ENCODE measurements around the gene TSPAN18.

Gene TSPAN18

GRCh38 chr11:44942029-44942955, 215.5 kb downstream of the TSPAN18 start:
- no peak for DNase-seq (ENCODE audit: low read depth in 2 of 2)

- DNase-seq (ENCODE audit: low read depth in 2 of 2): no peak
Measured at GRCh38 chr11:44943118-44943517, 216.4 kb downstream of the TSPAN18 start.

- no peak for DNase-seq (ENCODE audit: low read depth in 2 of 2)
Measured at GRCh38 chr11:44943696-44944095, 216.9 kb downstream of the TSPAN18 start.

GRCh38 chr11:44944181-44944852, 217.6 kb downstream of the TSPAN18 start:
- no peak for DNase-seq (ENCODE audit: low read depth in 2 of 2)

- DNase-seq (ENCODE audit: low read depth in 2 of 2): no peak
Measured at GRCh38 chr11:44944853-44945235, 218.1 kb downstream of the TSPAN18 start.

- DNase-seq (ENCODE audit: low read depth in 2 of 2): no peak
Measured at GRCh38 chr11:44945666-44946065, 218.9 kb downstream of the TSPAN18 start.

- DNase-seq (ENCODE audit: low read depth in 2 of 2): no peak
Measured at GRCh38 chr11:44946263-44946662, 219.5 kb downstream of the TSPAN18 start.

GRCh38 chr11:44947114-44947513, 220.4 kb downstream of the TSPAN18 start:
- no peak for DNase-seq (ENCODE audit: low read depth in 2 of 2)

GRCh38 chr11:44948155-44948554, 221.4 kb downstream of the TSPAN18 start:
- DNase-seq (ENCODE audit: low read depth in 2 of 2): no peak

GRCh38 chr11:44949160-44950030, 222.6 kb downstream of the TSPAN18 start:
- DNase-seq (ENCODE audit: low read depth in 2 of 2): no peak

- DNase-seq (ENCODE audit: low read depth in 2 of 2): no peak
Measured at GRCh38 chr11:44950031-44950624, 223.4 kb downstream of the TSPAN18 start.

GRCh38 chr11:44950625-44951476, 224.1 kb downstream of the TSPAN18 start, which contains the start of gene TP53I11:
Gene TP53I11, minus strand, starts transcription at chr11:44950883. Its CDS starts 12,548 bp downstream, at chr11:44938335.
- peak; percentile 62 to 74 for DNase-seq (ENCODE audit: low read depth in 2 of 2)

GRCh38 chr11:44952082-44952481, 225.3 kb downstream of the TSPAN18 start:
- no peak for DNase-seq (ENCODE audit: low read depth in 2 of 2)

GRCh38 chr11:44952500-44953260, 225.9 kb downstream of the TSPAN18 start:
- DNase-seq (ENCODE audit: low read depth in 2 of 2): no peak

- no peak for DNase-seq (ENCODE audit: low read depth in 2 of 2)
Measured at GRCh38 chr11:44954051-44954906, 227.5 kb downstream of the TSPAN18 start.

- DNase-seq (ENCODE audit: low read depth in 2 of 2): no peak
Measured at GRCh38 chr11:44955015-44955738, 228.4 kb downstream of the TSPAN18 start.

GRCh38 chr11:44957040-44957515, 230.3 kb downstream of the TSPAN18 start:
- DNase-seq (ENCODE audit: low read depth in 2 of 2): no peak
